ENCODE data around the gene USP19. TPM values are rescaled to one million over a fixed set of nuclear protein-coding genes. Genes with fewer than 3 reads are reported as not detected.

The USP19 gene
- total RNA-seq, 4 donors from 2014 or later = 21.5 to 66.6 (median 43.6) TPM

DNA sequence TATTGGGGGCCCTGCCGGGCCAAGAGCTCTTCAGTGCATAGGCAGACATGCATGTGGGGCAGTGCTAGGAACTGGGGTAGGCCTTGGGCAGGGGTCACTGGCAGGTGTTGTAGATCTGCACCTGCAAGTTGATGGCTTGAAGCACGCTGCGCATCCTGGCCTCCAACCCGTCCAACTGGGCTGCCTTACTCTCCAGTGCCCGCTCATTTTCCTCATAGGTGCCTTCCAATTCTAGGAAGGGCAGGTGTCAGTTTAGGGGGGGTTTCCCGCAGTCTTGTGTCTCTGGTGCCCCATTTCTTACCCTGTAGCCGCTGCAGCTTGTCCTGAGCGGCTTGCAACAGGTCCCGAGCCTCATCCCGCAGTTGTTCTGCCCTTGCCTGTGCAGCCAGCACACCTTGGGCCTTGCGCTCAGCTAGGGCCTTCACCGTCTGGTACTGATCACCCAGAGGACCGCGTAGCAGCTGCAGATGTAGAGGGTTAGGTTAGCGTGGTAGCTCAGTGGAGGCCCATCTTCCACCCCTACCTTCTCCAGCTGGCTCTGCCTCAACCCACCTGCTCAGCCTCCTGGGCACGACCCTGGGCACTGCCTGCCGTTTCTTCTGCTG lies 611 bp upstream of the USP19 start:
- H3K27ac ChIP-seq = peak overlapping the region; percentile 93 to 95
- H3K9me3 ChIP-seq = no peaks in the 10 kb centered on the region
- H3K27me3 ChIP-seq = no peaks in the 10 kb centered on the region
- peaks cover 0 to 12% of the 10 kb centered on the region in 2 donors for H3K4me1 ChIP-seq
- H3K4me3 ChIP-seq = peak overlapping the region; percentile 89 to 99
- TF ChIP-seq, protein P1, sequence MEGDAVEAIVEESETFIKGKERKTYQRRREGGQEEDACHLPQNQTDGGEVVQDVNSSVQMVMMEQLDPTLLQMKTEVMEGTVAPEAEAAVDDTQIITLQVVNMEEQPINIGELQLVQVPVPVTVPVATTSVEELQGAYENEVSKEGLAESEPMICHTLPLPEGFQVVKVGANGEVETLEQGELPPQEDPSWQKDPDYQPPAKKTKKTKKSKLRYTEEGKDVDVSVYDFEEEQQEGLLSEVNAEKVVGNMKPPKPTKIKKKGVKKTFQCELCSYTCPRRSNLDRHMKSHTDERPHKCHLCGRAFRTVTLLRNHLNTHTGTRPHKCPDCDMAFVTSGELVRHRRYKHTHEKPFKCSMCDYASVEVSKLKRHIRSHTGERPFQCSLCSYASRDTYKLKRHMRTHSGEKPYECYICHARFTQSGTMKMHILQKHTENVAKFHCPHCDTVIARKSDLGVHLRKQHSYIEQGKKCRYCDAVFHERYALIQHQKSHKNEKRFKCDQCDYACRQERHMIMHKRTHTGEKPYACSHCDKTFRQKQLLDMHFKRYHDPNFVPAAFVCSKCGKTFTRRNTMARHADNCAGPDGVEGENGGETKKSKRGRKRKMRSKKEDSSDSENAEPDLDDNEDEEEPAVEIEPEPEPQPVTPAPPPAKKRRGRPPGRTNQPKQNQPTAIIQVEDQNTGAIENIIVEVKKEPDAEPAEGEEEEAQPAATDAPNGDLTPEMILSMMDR (IDR thresholded peaks at IDR 0.05) = no peak
- TF ChIP-seq POLR2A (IDR thresholded peaks at IDR 0.05) = no peak
- no peaks in the 10 kb centered on the region for H3K36me3 ChIP-seq
- intact Hi-C loops (cut with DNase I; ENCODE audit: low total_unique reads) = no loop called here
- DNase-seq = no peak

DNA sequence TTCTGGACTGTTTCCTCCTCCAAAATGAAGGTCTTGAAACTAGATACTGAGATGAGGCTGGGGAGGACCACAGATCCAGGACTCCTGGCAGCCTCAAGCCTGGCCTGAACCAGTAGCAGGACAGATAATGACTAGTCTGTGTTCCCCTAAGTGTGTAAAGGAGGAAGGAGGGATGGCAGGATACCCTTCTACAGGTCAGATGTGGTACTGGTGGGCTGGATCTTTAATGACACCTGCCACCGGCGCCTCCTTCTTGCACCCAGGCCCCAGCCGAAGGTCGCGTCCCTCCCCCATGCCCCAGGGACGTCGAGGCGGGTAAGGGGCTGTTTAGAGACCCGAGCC lies 556 bp downstream of the USP19 start:
- H3K27me3 ChIP-seq = no peaks in the 10 kb centered on the region
- peak overlapping the region; percentile 89 to 99 for H3K4me3 ChIP-seq
- peak overlapping the region; percentile 93 to 95 for H3K27ac ChIP-seq
- DNase-seq = no peak
- H3K36me3 ChIP-seq = no peaks in the 10 kb centered on the region
- peaks cover 0 to 12% of the 10 kb centered on the region in 2 donors for H3K4me1 ChIP-seq
- intact Hi-C loops (cut with DNase I; ENCODE audit: low total_unique reads) = no loop called here
- no peaks in the 10 kb centered on the region for H3K9me3 ChIP-seq
- TF ChIP-seq, protein P1 (IDR thresholded peaks at IDR 0.05) = no peak

DNA sequence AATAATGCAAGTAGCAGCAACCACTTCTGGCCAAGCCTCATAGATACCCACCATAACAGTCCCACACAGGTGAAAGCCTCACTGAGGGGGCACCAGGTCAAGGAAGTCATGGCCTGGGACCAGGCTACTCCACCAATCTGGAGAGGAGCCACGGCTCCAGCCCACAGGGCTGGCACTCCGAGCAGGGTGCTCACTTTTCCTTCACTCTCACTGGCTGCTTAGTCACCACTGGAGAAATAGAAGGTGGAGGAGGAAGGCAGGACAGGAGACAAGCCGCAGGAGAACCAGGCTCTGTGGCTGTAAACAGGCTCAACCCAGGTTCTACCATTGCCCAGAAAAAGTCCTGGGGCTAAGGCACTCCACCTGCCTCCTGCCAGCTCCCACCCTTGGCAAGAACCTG lies 1.2 kb downstream of the USP19 start:
- peak overlapping the region in 1 of 2 donors; percentile 95 for H3K27ac ChIP-seq
- intact Hi-C loops (cut with DNase I; ENCODE audit: low total_unique reads) = no loop called here

DNA sequence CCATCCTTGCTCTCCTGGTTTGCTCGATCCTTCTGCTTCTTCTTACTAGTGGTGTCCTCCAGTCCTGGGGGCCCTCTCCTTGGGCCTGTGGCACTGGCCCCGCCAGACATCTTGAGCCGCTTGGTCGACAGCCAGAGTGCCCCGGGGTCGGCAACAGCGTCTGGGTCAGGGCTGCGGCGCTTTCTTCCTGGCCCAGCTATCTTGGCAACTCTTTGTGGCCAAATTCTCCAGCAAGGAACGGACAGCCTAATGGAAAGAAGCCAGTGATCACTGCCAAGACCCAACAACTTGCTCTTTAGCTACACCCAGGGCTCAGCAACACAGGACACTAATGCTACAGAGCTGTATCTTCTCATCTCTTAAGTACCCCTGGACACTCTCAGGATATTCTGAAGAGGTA lies 1.6 kb downstream of the USP19 start:
- H3K4me3 ChIP-seq = peak overlapping the region in 1 of 2 donors; percentile 99

More for the DNA sequence above, 1.2 kb downstream of the USP19 start:
- Histone ChIP-seq H3K36me3 (no peaks in the 10 kb centered on the region), H3K27me3 (no peaks in the 10 kb centered on the region), H3K9me3 (no peaks in the 10 kb centered on the region), H3K4me1 (peaks cover 0 to 12% of the 10 kb centered on the region in 2 donors), H3K4me3 (peak overlapping the region; percentile 89 to 99)
- DNase-seq = no peak
- TF ChIP-seq, protein P1 (IDR thresholded peaks at IDR 0.05) = no peak
- TF ChIP-seq POLR2A (IDR thresholded peaks at IDR 0.05) = no peak

GRCh38 chr3:49112262-49112661 lies 8.4 kb downstream of the USP19 start:
- Histone ChIP-seq H3K36me3 (no peaks in the 10 kb centered on the region), H3K4me3 (no peak overlapping the region), H3K9me3 (no peaks in the 10 kb centered on the region), H3K27ac (no peak overlapping the region), H3K4me1 (no peaks in the 10 kb centered on the region), H3K27me3 (no peaks in the 10 kb centered on the region)
- intact Hi-C loops (cut with DNase I; ENCODE audit: low total_unique reads) = no loop called here
- TF ChIP-seq POLR2A (IDR thresholded peaks at IDR 0.05) = no peak
- TF ChIP-seq, protein P1 (IDR thresholded peaks at IDR 0.05) = no peak
- DNase-seq = no peak

More for the DNA sequence above, 1.6 kb downstream of the USP19 start:
- no peaks in the 10 kb centered on the region for H3K36me3 ChIP-seq
- no peaks in the 10 kb centered on the region for H3K9me3 ChIP-seq
- no peak overlapping the region for H3K27ac ChIP-seq
- no peak for TF ChIP-seq POLR2A (IDR thresholded peaks at IDR 0.05)
- TF ChIP-seq, protein P1 (IDR thresholded peaks at IDR 0.05) = no peak
- H3K4me1 ChIP-seq = peaks cover 0 to 12% of the 10 kb centered on the region in 2 donors
- intact Hi-C loops (cut with DNase I; ENCODE audit: low total_unique reads) = no loop called here
- no peak for DNase-seq
- H3K27me3 ChIP-seq = no peaks in the 10 kb centered on the region

Data from uterus (tissue), 4 donors.